Measurements from ENCODE around the gene ANO3.

Gene ANO3

GRCh38 chr11:26702406-26702805, 370.5 kb downstream of the ANO3 start:
- no peak overlapping the region for H3K4me3 ChIP-seq (ENCODE audit: low read depth, low read length)
- TF ChIP-seq CTCF (conservative IDR thresholded peaks at IDR 0.05; ENCODE audit: low read depth, low read length): no peak
- DNase-seq (ENCODE audit: low read depth): no peak

GRCh38 chr11:26703411-26704191, 371.7 kb downstream of the ANO3 start:
- no peak for TF ChIP-seq CTCF (conservative IDR thresholded peaks at IDR 0.05; ENCODE audit: low read depth, low read length)
- no peak overlapping the region for H3K4me3 ChIP-seq (ENCODE audit: low read depth, low read length)

GRCh38 chr11:26704249-26704648, 372.3 kb downstream of the ANO3 start:
- TF ChIP-seq CTCF (conservative IDR thresholded peaks at IDR 0.05; ENCODE audit: low read depth, low read length): no peak
- H3K4me3 ChIP-seq (ENCODE audit: low read depth, low read length): no peak overlapping the region
- peak; percentile 45 for DNase-seq (ENCODE audit: low read depth)

More at GRCh38 chr11:26703411-26704191, 371.7 kb downstream of the ANO3 start:
- DNase-seq (ENCODE audit: low read depth): peak; percentile 9

- H3K4me3 ChIP-seq (ENCODE audit: low read depth, low read length): no peak overlapping the region
- TF ChIP-seq CTCF (conservative IDR thresholded peaks at IDR 0.05; ENCODE audit: low read depth, low read length): no peak
- DNase-seq (ENCODE audit: low read depth): no peak
Observed at GRCh38 chr11:26706181-26706580, 374.3 kb downstream of the ANO3 start.

GRCh38 chr11:26708736-26709456, 377.0 kb downstream of the ANO3 start:
- no peak for TF ChIP-seq CTCF (conservative IDR thresholded peaks at IDR 0.05; ENCODE audit: low read depth, low read length)
- DNase-seq (ENCODE audit: low read depth): no peak
- H3K4me3 ChIP-seq (ENCODE audit: low read depth, low read length): no peak overlapping the region

GRCh38 chr11:26710489-26710888, 378.6 kb downstream of the ANO3 start:
- TF ChIP-seq CTCF (conservative IDR thresholded peaks at IDR 0.05; ENCODE audit: low read depth, low read length): no peak
- DNase-seq (ENCODE audit: low read depth): no peak
- H3K4me3 ChIP-seq (ENCODE audit: low read depth, low read length): no peak overlapping the region

All from choroid plexus epithelial cell (primary cell).